Small intestine (tissue), 7 donors: Measurements from ENCODE around the gene PRDX2. TPM values are rescaled to one million over a fixed set of nuclear protein-coding genes. Genes with fewer than 3 reads are reported as not detected.

Experiments used
- DNase-seq, 2 donors: peaks; one replicate each; pipeline versions ENCODE4 v3.0.0 to v3.0.0-alpha.2; 2013
- FAIRE-seq: peaks from 2 replicates; lab custom pipeline; 2012; peaks lifted over from hg19 to GRCh38; lab: Jason Lieb, UNC
- H3K27ac ChIP-seq, 3 donors: one replicate each; pipeline ENCODE4 v1.5.1; 2013; ENCODE audit warnings: low read length in 2 of 3, mild to moderate bottlenecking in 2 of 3, control low read depth in 1 of 3, inconsistent platforms in 1 of 3, low read depth in 1 of 3, moderate library complexity in 1 of 3
- H3K27me3 ChIP-seq, 3 donors: one replicate each; pipeline ENCODE4 v1.6.1; 2013; ENCODE audit warnings: low read length in 3 of 3, inconsistent platforms in 1 of 3; ENCODE audit not compliant: control insufficient read depth in 3 of 3, insufficient read depth in 3 of 3
- H3K36me3 ChIP-seq, 3 donors: one replicate each; pipeline ENCODE4 v1.6.1; 2013; ENCODE audit warnings: low read length in 3 of 3, inconsistent platforms in 1 of 3, low read depth in 1 of 3, mild to moderate bottlenecking in 1 of 3, moderate library complexity in 1 of 3; ENCODE audit not compliant: control insufficient read depth in 3 of 3, insufficient read depth in 2 of 3
- H3K4me1 ChIP-seq, 3 donors: one replicate each; pipeline ENCODE4 v1.6.1; 2013; ENCODE audit warnings: low read length in 2 of 3, inconsistent platforms in 1 of 3, low read depth in 1 of 3, mild to moderate bottlenecking in 1 of 3, moderate library complexity in 1 of 3; ENCODE audit not compliant: control insufficient read depth in 3 of 3, insufficient read depth in 2 of 3
- H3K4me3 ChIP-seq, 3 donors: one replicate each; pipeline ENCODE4 v1.5.1; 2013; ENCODE audit warnings: low read length in 3 of 3, control low read depth in 1 of 3, inconsistent platforms in 1 of 3, low read depth in 1 of 3, mild to moderate bottlenecking in 1 of 3, moderate library complexity in 1 of 3
- H3K9me3 ChIP-seq, 2 donors: one replicate each; pipeline ENCODE4 v1.6.1; 2013; ENCODE audit warnings: low read depth in 1 of 2, low read length in 1 of 2; ENCODE audit not compliant: control insufficient read depth in 2 of 2, insufficient read depth in 1 of 2
- WGBS, 3 donors: extraction: QIAGEN DNeasy Blood & Tissue Kit; methylation state at CpG; one replicate each; pipeline ENCODE4 v1.1.7; 2013; 5-methylcytosine and 5-hydroxymethylcytosine counted together
- polyA plus RNA-seq, 4 donors: library from polyadenylated mRNA; stranded (reverse) in 3 of 4; unstranded in 1 of 4; fragments of 200-250 nt in 3 of 4; fragments of 120-200 nt in 1 of 4; gene quantifications; one replicate each; pipeline versions ENCODE4 v1.2.1 to v1.2.3, GENCODE V29; 2013
- donor health status: healthy with polysubstance abuse.
- donor health status: control.
- donor health status: control.
- donor health status: Bipolar disorder and iron deficiency.
- donor health status: healthy.

The PRDX2 gene
- polyA plus RNA-seq, 4 donors = 285 to 523 (median 416) TPM

- Histone ChIP-seq H3K4me3 (peak within 1 kb of the TSS; percentile 65 to 73 (median 73)), H3K27ac (peak within 1 kb of the TSS; percentile 96 to 98 (median 96)), H3K4me1 (peaks cover 0 to 44% (median 0%) of the 10 kb centered on the region in 3 donors), H3K9me3 (no peaks in the 10 kb centered on the region), H3K36me3 (peaks cover 0 to 48% (median 11%) of the 10 kb centered on the region in 3 donors), H3K27me3 (no peaks in the 10 kb centered on the region)
- WGBS, 3 donors = 6 to 20% (median 16%) methylated on average over 46 to 58 of the region's 58 CpGs
- DNase-seq = peak; percentile 99
- FAIRE-seq = no peak
Measured at GRCh38 chr19:12774588-12775555, 26.7 kb downstream of the PRDX2 start, which contains the start of gene HOOK2. Gene HOOK2 (minus strand): TSS chr19:12775552. CDS start chr19:12775449, 103 bp downstream.

GRCh38 chr19:12773571-12773970 lies 28.0 kb downstream of the PRDX2 start:
- no peak for FAIRE-seq
- no peak for DNase-seq
- Histone ChIP-seq H3K36me3 (peaks cover 0 to 57% (median 11%) of the 10 kb centered on the region in 3 donors), H3K9me3 (no peaks in the 10 kb centered on the region), H3K4me1 (peaks cover 0 to 34% (median 0%) of the 10 kb centered on the region in 3 donors), H3K4me3 (no peak overlapping the region), H3K27me3 (no peaks in the 10 kb centered on the region), H3K27ac (no peak overlapping the region)
- WGBS, 3 donors = 87 to 91% (median 89%) methylated on average over 2 of the region's 2 CpGs

- Histone ChIP-seq H3K36me3 (peaks cover 0 to 68% (median 11%) of the 10 kb centered on the region in 3 donors), H3K4me1 (peaks cover 0 to 30% (median 0%) of the 10 kb centered on the region in 3 donors), H3K4me3 (no peak overlapping the region), H3K9me3 (no peaks in the 10 kb centered on the region), H3K27me3 (no peaks in the 10 kb centered on the region), H3K27ac (no peak overlapping the region)
- WGBS, 3 donors = 78 to 89% (median 86%) methylated on average over 4 of the region's 4 CpGs
- DNase-seq (no peak), FAIRE-seq (no peak)
Measured at GRCh38 chr19:12772323-12772722, 29.3 kb downstream of the PRDX2 start.

DNA sequence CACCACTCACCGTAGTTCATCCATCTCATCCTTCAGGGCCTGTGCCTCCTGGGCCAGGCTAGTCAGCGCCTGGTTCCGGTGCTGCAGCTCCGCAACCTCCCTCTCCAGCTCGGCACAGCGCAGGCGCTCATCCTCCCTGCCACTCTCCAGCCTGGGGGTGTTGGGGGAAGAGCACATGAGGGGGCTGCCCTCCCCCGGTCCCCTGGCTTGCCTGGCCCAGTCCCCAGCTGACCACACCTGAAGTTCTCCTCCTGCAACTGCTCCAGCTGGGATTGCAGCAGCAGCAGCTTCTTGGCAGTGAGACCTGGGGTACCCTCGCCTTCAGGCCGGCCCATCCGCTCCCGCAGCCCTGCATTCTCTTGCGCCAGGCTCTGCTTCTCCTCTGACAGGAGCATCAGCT lies 30.7 kb downstream of the PRDX2 start:
- no peak overlapping the region for H3K4me3 ChIP-seq
- H3K9me3 ChIP-seq = no peaks in the 10 kb centered on the region
- DNase-seq = no peak
- H3K27ac ChIP-seq = no peak overlapping the region
- peaks cover 0 to 27% (median 0%) of the 10 kb centered on the region in 3 donors for H3K4me1 ChIP-seq
- H3K36me3 ChIP-seq = peaks cover 0 to 77% (median 15%) of the 10 kb centered on the region in 3 donors
- WGBS, 3 donors = 95 to 98% (median 98%) methylated on average over 11 to 13 of the region's 13 CpGs
- no peak for FAIRE-seq
- H3K27me3 ChIP-seq = no peaks in the 10 kb centered on the region

DNA sequence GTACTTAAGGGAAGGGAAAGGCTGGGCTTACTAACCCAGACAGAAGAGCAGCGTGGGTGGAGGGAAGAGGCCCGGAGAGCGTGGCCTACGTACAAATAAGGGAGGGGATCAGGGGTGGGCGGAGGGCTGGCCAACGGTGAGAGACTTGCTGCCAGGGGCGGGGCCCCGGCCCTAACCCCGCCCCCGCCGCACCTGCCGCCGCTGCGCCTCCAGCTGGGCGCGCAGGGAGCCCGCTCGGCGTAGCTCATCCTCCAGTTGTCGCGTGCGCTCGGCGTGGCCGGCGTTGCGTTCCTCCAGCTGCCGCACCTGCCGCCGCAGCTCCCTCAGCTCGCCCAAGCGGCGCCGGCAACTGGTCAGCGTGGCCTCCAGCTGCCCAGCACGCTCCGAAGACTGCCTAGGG lies 31.9 kb downstream of the PRDX2 start:
- H3K4me3 ChIP-seq = no peak overlapping the region
- FAIRE-seq (no peak), DNase-seq (peak; percentile 55 to 66)
- 53 to 55% (median 54%) methylated on average over 34 to 37 of the region's 37 CpGs for WGBS, 3 donors
- peaks cover 0 to 88% (median 17%) of the 10 kb centered on the region in 3 donors for H3K36me3 ChIP-seq
- H3K4me1 ChIP-seq = peaks cover 0 to 29% (median 0%) of the 10 kb centered on the region in 3 donors
- H3K27me3 ChIP-seq = no peaks in the 10 kb centered on the region
- H3K9me3 ChIP-seq = no peaks in the 10 kb centered on the region
- no peak overlapping the region for H3K27ac ChIP-seq

GRCh38 chr19:12767666-12768065 lies 33.9 kb downstream of the PRDX2 start:
- 94 to 99% (median 95%) methylated on average over 15 of the region's 15 CpGs for WGBS, 3 donors
- Histone ChIP-seq H3K27me3 (no peaks in the 10 kb centered on the region), H3K9me3 (peaks cover 0 to 6% of the 10 kb centered on the region in 2 donors), H3K27ac (no peak overlapping the region), H3K4me1 (peaks cover 0 to 13% (median 0%) of the 10 kb centered on the region in 3 donors), H3K4me3 (no peak overlapping the region), H3K36me3 (peaks cover 3 to 89% (median 29%) of the 10 kb centered on the region in 3 donors)
- DNase-seq (no peak), FAIRE-seq (no peak)

DNA sequence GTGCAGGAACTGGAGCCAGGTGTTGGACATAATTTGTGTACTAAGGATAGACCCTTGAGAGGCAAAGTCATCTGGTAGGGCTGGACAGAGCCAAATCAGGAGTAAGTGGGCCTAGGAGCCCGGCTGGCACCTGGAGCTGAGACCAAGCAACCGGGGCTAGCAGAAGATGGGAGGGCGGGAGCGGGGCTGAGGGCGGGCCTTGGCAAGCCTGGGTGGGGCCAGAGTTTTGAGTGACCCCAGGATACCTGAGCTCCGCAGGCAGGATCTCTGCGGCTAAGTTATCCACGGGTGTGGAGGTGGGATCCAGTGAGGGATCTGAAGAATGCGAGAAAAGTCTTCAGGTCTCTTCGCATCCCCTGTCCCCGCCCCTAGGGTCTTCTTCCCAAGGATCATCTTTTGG lies 34.5 kb downstream of the PRDX2 start:
- Histone ChIP-seq H3K36me3 (peaks cover 3 to 86% (median 29%) of the 10 kb centered on the region in 3 donors), H3K9me3 (peaks cover 0 to 6% of the 10 kb centered on the region in 2 donors), H3K27me3 (no peaks in the 10 kb centered on the region), H3K4me3 (no peak overlapping the region), H3K4me1 (peaks cover 0 to 13% (median 0%) of the 10 kb centered on the region in 3 donors), H3K27ac (no peak overlapping the region)
- DNase-seq = no peak
- WGBS, 3 donors = 93 to 96% (median 95%) methylated on average over 11 of the region's 11 CpGs
- no peak for FAIRE-seq

GRCh38 chr19:12766051-12766521 lies 35.5 kb downstream of the PRDX2 start:
- 42 to 86% (median 56%) methylated on average over 27 to 30 of the region's 30 CpGs for WGBS, 3 donors
- peak overlapping the region in 1 of 3 donors; percentile 82 for H3K27ac ChIP-seq
- peaks cover 0 to 13% (median 0%) of the 10 kb centered on the region in 3 donors for H3K4me1 ChIP-seq
- peaks cover 0 to 6% of the 10 kb centered on the region in 2 donors for H3K9me3 ChIP-seq
- peak; percentile 73 to 94 for DNase-seq
- no peak for FAIRE-seq
- peaks cover 3 to 82% (median 27%) of the 10 kb centered on the region in 3 donors for H3K36me3 ChIP-seq
- H3K4me3 ChIP-seq = peak overlapping the region in 1 of 3 donors; percentile 53
- no peaks in the 10 kb centered on the region for H3K27me3 ChIP-seq
